Nephron progenitor cell (in vitro differentiated cells): ENCODE data around the gene SLC10A1.
A peak's percentile ranks its signal among the peaks of the same experiment; 100 is the strongest.

Experiments used
- DNase-seq: peaks from one replicate; pipeline ENCODE4 v3.0.0; 2021
- H3K27ac Mint-ChIP-seq: 2 replicates; pipeline ENCODE4 v1.8.0; 2021; ENCODE audit warnings: mild to moderate bottlenecking, moderate library complexity, mixed read lengths
- H3K27me3 Mint-ChIP-seq: 2 replicates; pipeline ENCODE4 v1.8.0; 2021; ENCODE audit warnings: mild to moderate bottlenecking, low read depth, mixed read lengths; ENCODE audit not compliant: poor library complexity
- H3K36me3 Mint-ChIP-seq: 2 replicates; pipeline ENCODE4 v1.8.0; 2021; ENCODE audit warnings: low read depth, mixed read lengths
- H3K4me1 Mint-ChIP-seq: 2 replicates; pipeline ENCODE4 v1.8.0; 2021; ENCODE audit warnings: mixed read lengths
- H3K4me3 Mint-ChIP-seq: 2 replicates; pipeline ENCODE4 v1.8.0; 2021; ENCODE audit warnings: mild to moderate bottlenecking, moderate library complexity, mixed read lengths
- H3K9me3 Mint-ChIP-seq: 2 replicates; pipeline ENCODE4 v1.8.0; 2021; ENCODE audit warnings: mild to moderate bottlenecking, moderate library complexity, mixed read lengths
- CTCF ChIP-seq: fragments of 200-600 bp; sonication (generic); IDR thresholded peaks from 2 replicates; pipeline ENCODE4 v1.5.0; 2021; ENCODE audit warnings: antibody characterized with exemption

SLC10A1 gene

GRCh38 chr14:69786603-69787002 is 10.4 kb downstream of the SLC10A1 start:
- H3K36me3 Mint-ChIP-seq: peaks cover 4% of the 10 kb centered on the region
- no peak overlapping the region for H3K27ac Mint-ChIP-seq
- TF ChIP-seq CTCF: no peak
- H3K27me3 Mint-ChIP-seq: peaks cover 10% of the 10 kb centered on the region
- no peak for DNase-seq
- H3K9me3 Mint-ChIP-seq: no peaks in the 10 kb centered on the region
- H3K4me1 Mint-ChIP-seq: no peaks in the 10 kb centered on the region
- no peak overlapping the region for H3K4me3 Mint-ChIP-seq

GRCh38 chr14:69784942-69785341 is 12.1 kb downstream of the SLC10A1 start:
- TF ChIP-seq CTCF: no peak
- H3K27ac Mint-ChIP-seq: no peak overlapping the region
- peaks cover 10% of the 10 kb centered on the region for H3K27me3 Mint-ChIP-seq
- DNase-seq: no peak
- no peak overlapping the region for H3K4me3 Mint-ChIP-seq
- no peaks in the 10 kb centered on the region for H3K9me3 Mint-ChIP-seq
- peaks cover 14% of the 10 kb centered on the region for H3K36me3 Mint-ChIP-seq
- H3K4me1 Mint-ChIP-seq: no peaks in the 10 kb centered on the region

DNA sequence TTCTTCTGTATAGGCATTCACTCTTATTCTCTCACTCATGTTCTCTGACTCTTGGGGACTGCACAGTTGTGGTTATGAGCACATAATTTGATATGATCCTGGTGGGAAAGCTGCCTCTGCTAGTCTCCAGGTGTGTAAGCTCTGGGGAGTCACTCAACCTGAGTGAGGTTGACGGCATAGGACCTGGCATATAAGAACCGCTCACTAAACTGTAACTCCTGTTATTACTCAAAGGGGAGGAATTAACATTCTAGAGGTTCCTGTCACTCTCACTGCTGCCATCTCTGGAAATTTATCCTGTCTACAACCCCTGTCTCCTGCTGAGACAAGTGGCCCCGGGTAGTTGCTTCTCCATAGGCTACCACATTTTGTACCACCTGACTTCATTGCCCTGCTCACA is 16.1 kb downstream of the SLC10A1 start:
- Mint-ChIP-seq H3K27me3 (peaks cover 2% of the 10 kb centered on the region), H3K4me1 (no peaks in the 10 kb centered on the region), H3K36me3 (peaks cover 48% of the 10 kb centered on the region), H3K4me3 (no peak overlapping the region), H3K9me3 (no peaks in the 10 kb centered on the region), H3K27ac (no peak overlapping the region)
- no peak for DNase-seq
- TF ChIP-seq CTCF: no peak

- Mint-ChIP-seq H3K9me3 (no peaks in the 10 kb centered on the region), H3K36me3 (peaks cover 55% of the 10 kb centered on the region), H3K27me3 (peaks cover 2% of the 10 kb centered on the region), H3K27ac (no peak overlapping the region), H3K4me1 (no peaks in the 10 kb centered on the region), H3K4me3 (no peak overlapping the region)
- DNase-seq: no peak
- TF ChIP-seq CTCF: no peak
These were observed 16.9 kb downstream of the SLC10A1 start for GRCh38 chr14:69780092-69780491.

- Mint-ChIP-seq H3K27ac (peak overlapping the region; percentile 25), H3K9me3 (no peaks in the 10 kb centered on the region), H3K4me1 (no peaks in the 10 kb centered on the region), H3K27me3 (peaks cover 2% of the 10 kb centered on the region), H3K36me3 (peaks cover 65% of the 10 kb centered on the region), H3K4me3 (no peak overlapping the region)
- no peak for DNase-seq
- TF ChIP-seq CTCF: no peak
These were observed 18.0 kb downstream of the SLC10A1 start for GRCh38 chr14:69779088-69779487.

DNA sequence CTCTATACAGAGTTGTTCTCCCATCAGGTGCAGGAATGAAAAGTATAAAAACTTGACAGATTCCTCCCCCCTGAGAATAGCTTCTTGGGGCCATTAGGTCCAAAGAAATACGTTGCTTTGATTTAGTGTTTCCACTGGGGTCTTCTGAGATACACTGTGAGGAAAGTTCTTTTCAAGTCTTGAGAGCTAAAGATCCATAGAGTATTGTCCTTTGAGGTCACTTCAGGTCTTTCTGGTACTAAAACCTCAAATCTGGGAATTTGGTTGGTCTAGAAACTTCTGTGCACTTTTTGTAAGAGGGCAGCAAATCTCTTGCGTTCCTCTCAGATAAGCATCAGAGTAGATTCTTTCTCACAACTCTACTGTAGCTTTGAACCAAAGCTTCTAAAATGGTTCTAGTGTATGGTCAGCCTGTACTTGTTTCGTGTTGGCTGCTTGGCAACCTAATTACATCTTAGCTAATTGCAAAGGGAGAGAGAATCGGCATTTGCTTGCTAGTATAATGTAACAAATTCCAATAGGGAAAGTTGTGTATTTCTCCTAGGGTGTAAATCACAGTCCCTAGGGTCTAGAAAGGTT is 20.1 kb downstream of the SLC10A1 start:
- H3K27me3 Mint-ChIP-seq: peaks cover 2% of the 10 kb centered on the region
- no peak overlapping the region for H3K4me3 Mint-ChIP-seq
- no peak for TF ChIP-seq CTCF
- H3K9me3 Mint-ChIP-seq: no peaks in the 10 kb centered on the region
- H3K4me1 Mint-ChIP-seq: no peaks in the 10 kb centered on the region
- DNase-seq: no peak
- peaks cover 86% of the 10 kb centered on the region for H3K36me3 Mint-ChIP-seq
- no peak overlapping the region for H3K27ac Mint-ChIP-seq
